LNCAP (cell line): ENCODE data around the gene CCP110.

ENCODE experiments used
- TF ChIP-seq, protein P1 (sequence below): fragments of 450-650 bp; IDR thresholded peaks from 2 replicates; pipeline ENCODE4 v1.5.1; 2017; ENCODE audit warnings: mild to moderate bottlenecking

CCP110 gene

DNA sequence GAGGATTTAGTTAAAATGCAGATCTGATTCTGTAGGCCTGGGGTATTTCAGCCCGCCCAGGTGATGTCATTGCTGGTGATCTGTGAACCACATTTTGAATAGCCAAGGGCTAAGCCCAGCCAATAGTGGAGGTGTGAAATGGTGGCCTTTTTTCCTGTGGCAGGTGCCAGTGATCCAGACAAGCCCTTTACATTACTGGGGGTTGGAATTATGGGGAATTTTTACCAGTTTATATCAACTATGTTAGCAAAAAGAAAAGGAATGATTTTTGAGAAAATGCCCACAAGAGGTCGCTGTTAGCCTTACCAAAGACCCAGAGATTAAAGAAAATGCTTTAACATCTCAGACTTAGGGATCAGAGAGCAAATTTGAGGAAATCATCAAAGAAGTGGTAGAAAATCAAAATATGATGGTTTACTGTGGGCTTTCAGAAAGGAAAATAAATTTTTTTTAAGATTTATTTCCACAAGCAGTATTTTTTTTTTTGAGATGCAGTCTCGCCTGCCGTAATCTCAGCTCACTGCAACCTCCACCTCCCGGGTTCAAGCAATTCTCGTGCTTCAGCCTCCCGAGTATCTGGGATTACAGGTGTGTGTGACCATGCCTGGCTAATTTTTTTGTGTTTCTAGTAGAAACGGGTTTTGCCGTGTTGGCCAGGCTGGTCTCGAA, 35.6 kb downstream of the CCP110 start:
- TF ChIP-seq, protein P1, sequence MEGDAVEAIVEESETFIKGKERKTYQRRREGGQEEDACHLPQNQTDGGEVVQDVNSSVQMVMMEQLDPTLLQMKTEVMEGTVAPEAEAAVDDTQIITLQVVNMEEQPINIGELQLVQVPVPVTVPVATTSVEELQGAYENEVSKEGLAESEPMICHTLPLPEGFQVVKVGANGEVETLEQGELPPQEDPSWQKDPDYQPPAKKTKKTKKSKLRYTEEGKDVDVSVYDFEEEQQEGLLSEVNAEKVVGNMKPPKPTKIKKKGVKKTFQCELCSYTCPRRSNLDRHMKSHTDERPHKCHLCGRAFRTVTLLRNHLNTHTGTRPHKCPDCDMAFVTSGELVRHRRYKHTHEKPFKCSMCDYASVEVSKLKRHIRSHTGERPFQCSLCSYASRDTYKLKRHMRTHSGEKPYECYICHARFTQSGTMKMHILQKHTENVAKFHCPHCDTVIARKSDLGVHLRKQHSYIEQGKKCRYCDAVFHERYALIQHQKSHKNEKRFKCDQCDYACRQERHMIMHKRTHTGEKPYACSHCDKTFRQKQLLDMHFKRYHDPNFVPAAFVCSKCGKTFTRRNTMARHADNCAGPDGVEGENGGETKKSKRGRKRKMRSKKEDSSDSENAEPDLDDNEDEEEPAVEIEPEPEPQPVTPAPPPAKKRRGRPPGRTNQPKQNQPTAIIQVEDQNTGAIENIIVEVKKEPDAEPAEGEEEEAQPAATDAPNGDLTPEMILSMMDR = peak; percentile 80

- TF ChIP-seq, protein P1 = no peak
Measured at GRCh38 chr16:19560078-19560477, 36.3 kb downstream of the CCP110 start.

DNA sequence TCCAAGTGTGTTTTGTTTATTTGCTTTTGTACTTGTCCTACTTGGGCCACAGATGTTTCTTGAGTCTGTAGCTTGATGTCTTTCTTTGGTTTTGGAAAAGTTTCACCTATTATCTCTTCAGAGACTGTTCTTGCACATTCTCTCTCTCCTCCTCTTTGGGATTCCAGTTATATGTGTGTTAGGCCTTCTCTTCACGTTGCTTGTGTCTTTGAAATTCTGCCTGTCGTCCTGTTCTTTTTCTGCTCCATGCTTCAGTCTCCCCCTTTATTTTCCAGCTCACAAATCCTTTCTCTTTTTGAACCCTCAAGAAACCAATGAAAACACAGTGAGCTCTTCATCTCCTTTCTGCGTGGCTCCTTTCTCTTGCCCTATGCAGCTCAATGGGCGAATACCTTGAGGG, 39.6 kb downstream of the CCP110 start:
- TF ChIP-seq, protein P1 = no peak

DNA sequence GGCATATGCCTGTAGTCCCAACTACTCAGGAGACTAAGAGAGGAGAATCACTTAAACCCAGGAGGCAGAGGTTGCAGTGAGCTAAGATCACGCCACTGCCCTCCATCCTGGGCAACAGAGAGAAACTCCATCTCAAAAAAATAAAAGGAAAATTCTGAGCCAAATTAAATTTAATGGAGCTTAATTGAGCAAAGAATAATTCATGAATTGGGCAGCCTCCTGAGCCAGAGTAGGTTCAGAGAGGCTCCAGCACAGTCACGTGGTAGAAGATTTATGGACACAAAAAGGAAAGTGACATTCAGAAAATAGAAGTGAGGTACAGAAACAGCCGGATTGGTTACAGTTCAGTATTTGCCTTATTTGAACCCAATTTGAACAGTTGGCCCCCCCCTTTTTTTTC, 42.6 kb downstream of the CCP110 start:
- TF ChIP-seq, protein P1 = no peak

GRCh38 chr16:19567560-19567959, 43.8 kb downstream of the CCP110 start:
- TF ChIP-seq, protein P1 = no peak

DNA sequence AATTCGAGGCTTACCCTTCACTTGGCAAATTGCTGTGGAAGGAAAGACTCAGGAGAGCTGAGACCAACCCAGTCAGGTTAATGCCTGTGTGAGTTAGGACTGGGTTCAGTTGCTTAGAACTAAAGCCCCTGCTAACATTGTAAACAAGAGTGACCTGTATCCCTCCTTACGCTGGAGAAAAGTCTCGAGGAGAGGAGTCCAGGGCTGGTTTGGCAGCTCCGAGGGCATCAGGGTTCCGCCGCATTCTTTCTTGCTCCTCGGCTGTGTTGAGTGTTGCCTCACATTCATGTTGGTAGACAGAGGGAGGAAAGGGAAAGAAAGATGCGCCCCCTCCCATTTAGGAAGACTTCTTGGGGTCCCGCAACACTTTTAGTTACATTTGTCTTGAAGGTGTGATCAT, 50.3 kb downstream of the CCP110 start:
- TF ChIP-seq, protein P1 = no peak

DNA sequence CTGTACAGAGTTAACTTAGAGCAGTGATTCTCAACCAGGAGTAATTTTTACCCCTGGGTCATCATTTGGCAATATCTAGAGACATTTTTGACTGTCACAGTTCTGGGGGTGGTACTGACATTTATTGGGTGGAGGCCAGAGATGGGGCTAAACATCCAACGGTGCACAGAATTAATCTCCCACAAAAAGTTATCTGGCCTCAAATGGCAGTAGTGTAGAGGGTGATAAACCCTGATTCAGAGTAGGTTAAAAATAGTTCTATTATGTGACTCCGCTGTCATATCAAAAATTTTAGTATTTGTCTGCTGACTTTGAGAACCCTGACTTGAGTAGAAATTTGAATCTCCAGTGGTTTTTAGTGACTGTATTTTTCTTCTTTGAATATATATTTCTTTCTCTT, 50.9 kb downstream of the CCP110 start:
- TF ChIP-seq, protein P1 = no peak

GRCh38 chr16:19578378-19578971, 54.7 kb downstream of the CCP110 start:
- TF ChIP-seq, protein P1 = no peak
